HCT116 (cell line): ENCODE results near the gene ZNF804B. TPM values are rescaled to one million over a fixed set of nuclear protein-coding genes. Genes with fewer than 3 reads are reported as not detected.

Experiments used
- ATAC-seq: fragments of 200-7000 bp; cut with Tn5 transposase; 2 replicates; pipeline ENCODE4 v1.9.1; 2020; ENCODE audit warnings: mild to moderate bottlenecking, moderate library complexity
- BruUV-seq: library from RNA; stranded (reverse); fragments of 400-500 nt; replicated peaks from 2 replicates; lab custom pipeline; 2021; lab: Mats Ljungman, UMichigan
- CTCF ChIA-PET: fragments of 300-600 bp; sonication (Branson Sonifier 250); formaldehyde crosslinking; loops from one replicate; lab custom pipeline; 2021; ENCODE audit warnings: antibody characterized with exemption; lab: Charles Lee
- POLR2A ChIA-PET: fragments of 300-600, 350-600 bp; sonication (Branson Sonifier 250); formaldehyde crosslinking; loops from one replicate; lab custom pipeline; 2021; ENCODE audit warnings: antibody characterized with exemption; lab: Charles Lee
- RAD21 ChIA-PET, 2 experiments: fragments of 300-600 bp; sonication (Branson Sonifier 250); formaldehyde crosslinking; loops; one replicate each; lab custom pipeline; 2023; ENCODE audit warnings: low total read pairs in 2 of 2; ENCODE audit not compliant: uncharacterized antibody in 2 of 2, unreplicated experiment in 2 of 2, low non-redundant PET in 1 of 2; lab: Charles Lee
- DNase-seq: peaks from one replicate; pipeline ENCODE4 v3.0.0-alpha.2; 2010; ENCODE audit warnings: low read depth, low spot score
- H2AFZ ChIP-seq: fragments of 200-600 bp; shearing (Covaris generic), sonication (generic); 2 replicates; pipeline ENCODE4 v1.6.1; 2017; ENCODE audit warnings: low read depth, mixed run types, mixed read lengths, antibody characterized with exemption, low read length; ENCODE audit not compliant: poor library complexity, severe bottlenecking
- H3K27ac ChIP-seq: 2 replicates; pipeline ENCODE4 v1.5.1; 2012; ENCODE audit warnings: low read depth, low read length
- H3K27me3 ChIP-seq: fragments of 200-600 bp; sonication (generic); 2 replicates; pipeline ENCODE4 v1.6.1; 2016; ENCODE audit warnings: mixed run types, low read length, mixed read lengths; ENCODE audit not compliant: insufficient read depth
- H3K36me3 ChIP-seq, 2 experiments: fragments of 200-500 bp in 1 of 2; fragments of 200-600 bp in 1 of 2; sonication (Bioruptor generic) in 1 of 2; sonication (generic) in 1 of 2; 2 replicates each; pipeline versions ENCODE4 v1.5.1 to v1.6.1; 2014 to 2016; ENCODE audit warnings: low read length in 2 of 2, inconsistent platforms in 1 of 2, mixed read lengths in 1 of 2, mixed run types in 1 of 2; ENCODE audit not compliant: insufficient read depth in 2 of 2, control insufficient read depth in 1 of 2
- H3K4me1 ChIP-seq, 2 experiments: fragments of 200-600 bp in 1 of 2; sonication (generic) in 1 of 2; 2 replicates each; pipeline versions ENCODE4 v1.5.1 to v1.6.1; 2012 to 2017; ENCODE audit warnings: low read length in 2 of 2, inconsistent platforms in 1 of 2, mild to moderate bottlenecking in 1 of 2, mixed read lengths in 1 of 2, mixed run types in 1 of 2, moderate library complexity in 1 of 2; ENCODE audit not compliant: insufficient read depth in 2 of 2, control insufficient read depth in 1 of 2
- H3K4me2 ChIP-seq: fragments of 200-600 bp; sonication (generic); 2 replicates; pipeline ENCODE4 v1.6.1; 2017; ENCODE audit warnings: mixed run types, low read length, mixed read lengths
- H3K4me3 ChIP-seq, 2 experiments: fragments of 200-600 bp in 1 of 2; sonication (generic) in 1 of 2; replicated peaks in 1 of 2; 2 replicates each; pipeline ENCODE4 v1.5.1; 2011 to 2016; ENCODE audit warnings: low read length in 2 of 2, control low read depth in 1 of 2, low read depth in 1 of 2, mild to moderate bottlenecking in 1 of 2, mixed read lengths in 1 of 2, mixed run types in 1 of 2
- H3K79me2 ChIP-seq: fragments of 200-600 bp; sonication (generic); 2 replicates; pipeline ENCODE4 v1.6.1; 2017; ENCODE audit warnings: mild to moderate bottlenecking, mixed run types, low read length, moderate library complexity, mixed read lengths; ENCODE audit not compliant: insufficient read depth
- H3K9ac ChIP-seq: fragments of 200-600 bp; sonication (generic); 2 replicates; pipeline ENCODE4 v1.6.1; 2016; ENCODE audit warnings: low read length, mixed read lengths
- H3K9me2 ChIP-seq: fragments of 200-600 bp; sonication (generic), shearing (Covaris generic); 2 replicates; pipeline ENCODE4 v1.6.1; 2017; ENCODE audit warnings: mixed run types, mild to moderate bottlenecking, moderate library complexity; ENCODE audit not compliant: insufficient read depth
- H3K9me3 ChIP-seq, 2 experiments: fragments of 200-500 bp in 1 of 2; fragments of 200-600 bp in 1 of 2; sonication (Bioruptor generic) in 1 of 2; sonication (generic) in 1 of 2; 2 replicates each; pipeline ENCODE4 v1.6.1; 2014 to 2017; ENCODE audit warnings: low read length in 2 of 2, mixed read lengths in 2 of 2, inconsistent platforms in 1 of 2, low read depth in 1 of 2, mild to moderate bottlenecking in 1 of 2, mixed run types in 1 of 2, moderate library complexity in 1 of 2; ENCODE audit not compliant: control insufficient read depth in 1 of 2, insufficient read depth in 1 of 2
- H4K20me1 ChIP-seq: fragments of 200-600 bp; sonication (generic), shearing (Covaris generic); 2 replicates; pipeline ENCODE4 v1.6.1; 2017; ENCODE audit warnings: mixed run types, mild to moderate bottlenecking, moderate library complexity; ENCODE audit not compliant: insufficient read depth
- CEBPB ChIP-seq: IDR thresholded peaks from 2 replicates; pipeline ENCODE4 v1.6.1; 2012; ENCODE audit warnings: low read depth
- EGR1 ChIP-seq: IDR thresholded peaks from 2 replicates; pipeline ENCODE4 v1.6.1; 2012; ENCODE audit warnings: low read depth
- ELF1 ChIP-seq: IDR thresholded peaks from 2 replicates; pipeline ENCODE4 v1.6.1; 2012; ENCODE audit warnings: low read depth, borderline replicate concordance
- EZH2phosphoT487 ChIP-seq: fragments of 200-600 bp; IDR thresholded peaks from 2 replicates; pipeline ENCODE4 v1.6.1; 2018; ENCODE audit warnings: antibody characterized with exemption, borderline replicate concordance
- MAX ChIP-seq: IDR thresholded peaks from 2 replicates; pipeline ENCODE4 v1.6.1; 2012
- POLR2A ChIP-seq: IDR thresholded peaks from 2 replicates; pipeline ENCODE4 v1.7.0; 2011; ENCODE audit warnings: borderline replicate concordance; ENCODE audit not compliant: insufficient read depth, insufficient read length; ENCODE audit errors: extremely low read depth
- RAD21 ChIP-seq: IDR thresholded peaks from 2 replicates; pipeline ENCODE4 v1.6.1; 2012; ENCODE audit warnings: low read depth, mild to moderate bottlenecking
- REST ChIP-seq: IDR thresholded peaks from 2 replicates; pipeline ENCODE4 v1.6.1; 2012; ENCODE audit warnings: low read depth
- SIN3A ChIP-seq: IDR thresholded peaks from 2 replicates; pipeline ENCODE4 v1.6.1; 2012; ENCODE audit warnings: low read depth
- SP1 ChIP-seq: IDR thresholded peaks from 2 replicates; pipeline ENCODE4 v1.6.1; 2012; ENCODE audit warnings: low read depth
- SRF ChIP-seq: IDR thresholded peaks from 2 replicates; pipeline ENCODE4 v1.6.1; 2012; ENCODE audit warnings: low read depth
- YY1 ChIP-seq: IDR thresholded peaks from 2 replicates; pipeline ENCODE4 v1.6.1; 2011; ENCODE audit warnings: low read length, low read depth, moderate library complexity, mild to moderate bottlenecking; ENCODE audit not compliant: insufficient replicate concordance; ENCODE audit errors: extremely low read depth
- ZFX ChIP-seq: fragments of 450-650 bp; IDR thresholded peaks from 2 replicates; pipeline ENCODE4 v1.6.1; 2017
- intact Hi-C: fragments of 100-400 bp; cut with micrococcal nuclease; formaldehyde crosslinking; loops from 2 replicates; pipeline ENCODE4 v1.10.0; 2022
- total RNA-seq: library from RNA; stranded (reverse); gene quantifications from one replicate; pipeline ENCODE4 v1.2.1, GENCODE V29; 2021; ENCODE audit not compliant: unreplicated experiment
- TF ChIP-seq, protein P1 (sequence below), 3 experiments: fragments of 200-600 bp in 1 of 3; sonication (generic) in 1 of 3; IDR thresholded peaks in 2 of 3; conservative IDR thresholded peaks in 1 of 3; 2 replicates each; pipeline ENCODE4 v1.5.1; 2012 to 2017; ENCODE audit warnings: low read depth in 2 of 3, low read length in 2 of 3, antibody characterized with exemption in 1 of 3, borderline replicate concordance in 1 of 3, control low read depth in 1 of 3, mild to moderate bottlenecking in 1 of 3, mixed read lengths in 1 of 3, mixed run types in 1 of 3, moderate library complexity in 1 of 3; ENCODE audit not compliant: insufficient read depth in 1 of 3
- TF ChIP-seq, protein P2 (sequence below): IDR thresholded peaks from 2 replicates; pipeline ENCODE4 v1.6.1; 2012

ZNF804B gene
- total RNA-seq, 1 experiment from 2014 or later: not detected

- POLR2A ChIA-PET: no interaction called here
These were observed 411.1 kb downstream of the ZNF804B start for GRCh38 chr7:89170628-89171027.

GRCh38 chr7:89182116-89182515 lies 422.6 kb downstream of the ZNF804B start:
- BruUV-seq: no TSS peak
- H3K9me3 ChIP-seq: no peaks in the 10 kb centered on the region; a peak in 2 of 4 replicates
- H4K20me1 ChIP-seq: no peaks in the 10 kb centered on the region
- H3K4me3 ChIP-seq: no peak overlapping the region
- no peak overlapping the region for H3K4me2 ChIP-seq
- H3K27ac ChIP-seq: no peak overlapping the region
- no peaks in the 10 kb centered on the region for H3K79me2 ChIP-seq
- POLR2A ChIA-PET: no interaction called here
- ATAC-seq: no peak
- no peaks in the 10 kb centered on the region for H3K4me1 ChIP-seq
- no peaks in the 10 kb centered on the region for H3K27me3 ChIP-seq
- CTCF ChIA-PET: no interaction called here
- intact Hi-C loops: no loop called here
- no peak for DNase-seq
- H3K9ac ChIP-seq: no peak overlapping the region
- H2AFZ ChIP-seq: no peak overlapping the region
- no peaks in the 10 kb centered on the region for H3K36me3 ChIP-seq
- TF ChIP-seq EZH2phosphoT487 (no peak), YY1 (no peak), POLR2A (no peak), RAD21 (no peak), CEBPB (no peak), MAX (no peak), SRF (no peak), SP1 (no peak), REST (no peak), ELF1 (no peak), SIN3A (no peak), EGR1 (no peak)
- TF ChIP-seq, protein P1, sequence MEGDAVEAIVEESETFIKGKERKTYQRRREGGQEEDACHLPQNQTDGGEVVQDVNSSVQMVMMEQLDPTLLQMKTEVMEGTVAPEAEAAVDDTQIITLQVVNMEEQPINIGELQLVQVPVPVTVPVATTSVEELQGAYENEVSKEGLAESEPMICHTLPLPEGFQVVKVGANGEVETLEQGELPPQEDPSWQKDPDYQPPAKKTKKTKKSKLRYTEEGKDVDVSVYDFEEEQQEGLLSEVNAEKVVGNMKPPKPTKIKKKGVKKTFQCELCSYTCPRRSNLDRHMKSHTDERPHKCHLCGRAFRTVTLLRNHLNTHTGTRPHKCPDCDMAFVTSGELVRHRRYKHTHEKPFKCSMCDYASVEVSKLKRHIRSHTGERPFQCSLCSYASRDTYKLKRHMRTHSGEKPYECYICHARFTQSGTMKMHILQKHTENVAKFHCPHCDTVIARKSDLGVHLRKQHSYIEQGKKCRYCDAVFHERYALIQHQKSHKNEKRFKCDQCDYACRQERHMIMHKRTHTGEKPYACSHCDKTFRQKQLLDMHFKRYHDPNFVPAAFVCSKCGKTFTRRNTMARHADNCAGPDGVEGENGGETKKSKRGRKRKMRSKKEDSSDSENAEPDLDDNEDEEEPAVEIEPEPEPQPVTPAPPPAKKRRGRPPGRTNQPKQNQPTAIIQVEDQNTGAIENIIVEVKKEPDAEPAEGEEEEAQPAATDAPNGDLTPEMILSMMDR (IDR thresholded peaks at IDR 0.05 in 2 of 3, conservative IDR thresholded peaks at IDR 0.05 in 1 of 3; ENCODE audit: borderline replicate concordance in 1 of 3, insufficient read depth in 1 of 3, low read depth in 2 of 3, low read length in 2 of 3): no peak
- TF ChIP-seq, protein P2, sequence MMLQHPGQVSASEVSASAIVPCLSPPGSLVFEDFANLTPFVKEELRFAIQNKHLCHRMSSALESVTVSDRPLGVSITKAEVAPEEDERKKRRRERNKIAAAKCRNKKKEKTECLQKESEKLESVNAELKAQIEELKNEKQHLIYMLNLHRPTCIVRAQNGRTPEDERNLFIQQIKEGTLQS: no peak
- no peaks in the 10 kb centered on the region for H3K9me2 ChIP-seq
- RAD21 ChIA-PET: no interaction called here

More at GRCh38 chr7:89170628-89171027, 411.1 kb downstream of the ZNF804B start:
- DNase-seq (no peak), ATAC-seq (no peak)
- CTCF ChIA-PET: no interaction called here
- Histone ChIP-seq H3K79me2 (no peaks in the 10 kb centered on the region), H4K20me1 (no peaks in the 10 kb centered on the region), H3K27me3 (no peaks in the 10 kb centered on the region), H2AFZ (no peak overlapping the region), H3K9me3 (no peaks in the 10 kb centered on the region; a peak in 1 of 4 replicates), H3K27ac (no peak overlapping the region), H3K4me2 (no peak overlapping the region), H3K9me2 (no peaks in the 10 kb centered on the region), H3K4me1 (no peaks in the 10 kb centered on the region), H3K4me3 (no peak overlapping the region), H3K9ac (no peak overlapping the region), H3K36me3 (no peaks in the 10 kb centered on the region)
- TF ChIP-seq ZFX (no peak), RAD21 (no peak)
- intact Hi-C loops: no loop called here
- no TSS peak for BruUV-seq
- RAD21 ChIA-PET: no interaction called here
